Suppressor macrophage (primary cell): Measurements from ENCODE around the gene TOX3.

Experiments used
- DNase-seq, 4 experiments: peaks; one replicate each; pipeline ENCODE4 v3.0.0-alpha.2; 2020 to 2022

Gene TOX3

DNA sequence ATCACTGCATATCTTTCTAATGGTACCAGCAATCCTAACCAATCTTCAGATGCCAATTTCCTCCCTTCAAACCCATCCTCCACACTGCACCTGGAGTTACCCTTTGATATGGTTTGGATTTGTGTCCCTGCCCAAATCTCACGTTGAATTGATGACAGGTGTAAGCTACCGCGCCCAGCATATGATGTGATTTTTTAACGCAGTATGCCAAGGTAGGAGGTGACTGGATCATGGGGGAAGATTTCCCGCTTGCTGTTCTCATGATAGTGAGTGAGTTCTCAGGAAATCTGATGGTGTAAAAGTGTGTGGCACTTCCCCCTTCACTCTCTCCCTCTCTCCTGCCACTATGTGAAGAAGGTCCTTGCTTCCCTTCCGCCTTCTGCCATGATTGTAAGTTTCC, 57.0 kb downstream of the TOX3 start:
- DNase-seq = no peak

DNA sequence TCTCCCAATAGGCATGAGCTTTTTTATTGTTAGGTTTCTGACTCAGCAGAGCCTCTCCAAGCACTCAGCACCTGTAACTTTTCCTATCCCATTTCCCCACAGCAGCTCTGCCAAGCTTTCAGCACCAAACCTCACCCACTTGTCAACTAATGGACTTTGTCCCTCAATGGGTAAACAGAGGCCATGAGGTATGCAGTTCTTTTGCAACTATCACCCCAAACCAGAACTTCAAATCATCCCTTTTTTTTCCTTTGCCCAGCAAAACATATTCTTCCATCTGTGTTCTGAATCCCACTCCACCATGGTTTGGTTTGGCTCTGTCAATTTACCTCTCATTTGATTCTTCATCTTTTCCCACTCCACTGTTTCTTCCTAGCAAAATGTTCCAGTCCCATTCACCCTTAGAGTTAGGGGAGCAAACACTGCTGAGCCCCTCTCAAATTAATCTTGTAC, 58.1 kb downstream of the TOX3 start:
- no peak for DNase-seq

DNA sequence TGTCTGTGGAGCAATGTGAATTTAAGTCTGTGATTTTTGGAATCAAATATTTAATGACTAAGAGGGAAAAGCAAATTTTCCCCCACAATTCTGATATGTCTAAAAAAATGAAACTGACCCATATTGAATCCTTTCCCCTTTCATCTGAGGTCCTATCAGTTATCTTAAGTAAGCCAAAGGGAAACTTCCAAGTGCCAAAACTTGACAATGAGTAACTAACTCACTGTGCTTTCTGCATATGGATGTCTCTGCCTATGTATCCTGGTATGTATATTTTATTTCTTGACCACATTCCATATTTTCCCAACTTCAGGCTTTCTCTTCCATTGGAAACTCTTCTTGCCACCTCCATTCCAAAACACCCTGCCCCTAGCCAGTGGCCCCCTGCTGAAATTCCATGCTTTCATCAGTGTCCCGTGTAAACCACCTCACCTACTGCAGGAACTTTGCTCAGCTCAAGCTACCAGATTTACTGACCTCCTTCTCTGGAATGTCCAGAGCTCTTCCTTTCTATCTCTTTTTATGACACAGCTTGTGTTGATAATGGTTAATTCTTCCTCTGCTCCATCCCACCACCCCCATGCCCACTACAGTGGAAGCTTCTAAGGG, 59.0 kb downstream of the TOX3 start:
- no peak for DNase-seq

DNA sequence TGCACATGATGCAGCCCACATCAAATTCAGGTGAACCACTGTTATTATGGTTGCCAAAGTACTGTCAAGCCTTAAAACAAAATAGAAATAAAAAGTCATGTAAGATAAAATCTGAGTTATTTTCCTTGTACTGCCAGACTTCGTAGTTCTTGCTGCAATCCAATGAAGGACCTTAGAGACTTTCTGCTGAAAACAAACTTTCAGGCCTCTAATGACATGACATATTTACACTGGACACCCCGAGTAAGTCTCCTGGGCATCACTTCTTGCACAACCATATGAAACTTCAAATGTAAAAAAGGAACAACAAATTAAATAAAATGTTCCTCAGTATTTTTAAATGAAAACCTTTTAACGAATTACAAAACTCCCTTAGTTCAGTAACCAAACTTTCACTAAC, 66.7 kb downstream of the TOX3 start:
- DNase-seq = no peak

DNA sequence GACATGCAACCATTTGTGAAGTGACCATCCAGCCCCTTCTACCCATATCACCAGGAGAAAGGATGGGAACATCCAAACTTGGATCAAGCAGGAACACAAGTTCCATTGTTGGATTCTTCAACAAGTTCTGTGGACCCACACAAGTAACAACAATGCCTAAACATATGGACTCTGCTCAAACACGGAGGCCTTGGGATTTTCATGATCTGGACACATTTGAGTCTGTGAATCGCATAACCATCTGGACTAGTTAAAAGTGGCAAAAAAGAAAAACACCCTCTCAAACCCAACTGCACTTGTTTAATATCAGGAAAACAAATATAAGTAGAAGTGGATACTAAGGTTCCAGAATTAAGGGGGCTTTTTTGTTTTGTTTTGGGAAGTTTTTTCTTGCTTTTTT, 70.8 kb downstream of the TOX3 start:
- DNase-seq = no peak

DNA sequence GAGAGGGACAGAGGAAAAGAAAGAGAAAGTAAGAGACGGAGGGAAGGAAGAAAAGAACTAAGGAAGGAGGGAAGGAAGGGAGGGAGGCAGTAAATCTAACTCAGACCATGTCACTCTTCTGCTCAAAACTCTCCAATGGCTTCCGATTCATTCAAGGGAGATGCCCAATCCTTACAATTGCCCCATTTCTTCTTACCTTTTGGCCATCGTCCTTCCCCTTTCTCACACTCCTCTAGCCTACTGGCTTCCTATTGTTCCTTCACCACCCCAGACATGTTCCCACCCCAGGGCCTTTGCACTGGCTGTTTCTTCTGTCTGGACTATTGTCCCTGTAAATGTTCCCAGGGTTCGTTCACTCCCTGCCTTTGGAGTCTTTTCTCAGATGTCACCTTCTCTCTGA, 72.3 kb downstream of the TOX3 start:
- no peak for DNase-seq

DNA sequence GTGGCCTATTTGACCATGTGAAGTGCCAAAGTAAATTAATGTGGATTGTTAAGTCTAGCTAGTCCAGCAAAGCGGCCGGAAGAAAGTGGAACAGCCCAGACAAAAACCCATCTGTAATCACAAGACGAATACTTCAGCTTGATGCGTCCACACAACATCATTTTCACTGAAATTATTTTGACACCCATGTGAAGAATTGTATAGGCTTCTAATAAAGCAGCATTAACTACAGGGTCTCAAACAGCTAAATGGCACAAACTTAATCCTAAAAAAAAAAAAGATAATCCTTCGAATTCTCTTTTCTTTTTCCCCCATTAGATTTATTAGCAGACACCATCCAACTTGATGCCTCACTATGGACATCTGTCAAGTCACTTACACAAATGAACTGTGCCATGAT, 73.8 kb downstream of the TOX3 start:
- DNase-seq = no peak

DNA sequence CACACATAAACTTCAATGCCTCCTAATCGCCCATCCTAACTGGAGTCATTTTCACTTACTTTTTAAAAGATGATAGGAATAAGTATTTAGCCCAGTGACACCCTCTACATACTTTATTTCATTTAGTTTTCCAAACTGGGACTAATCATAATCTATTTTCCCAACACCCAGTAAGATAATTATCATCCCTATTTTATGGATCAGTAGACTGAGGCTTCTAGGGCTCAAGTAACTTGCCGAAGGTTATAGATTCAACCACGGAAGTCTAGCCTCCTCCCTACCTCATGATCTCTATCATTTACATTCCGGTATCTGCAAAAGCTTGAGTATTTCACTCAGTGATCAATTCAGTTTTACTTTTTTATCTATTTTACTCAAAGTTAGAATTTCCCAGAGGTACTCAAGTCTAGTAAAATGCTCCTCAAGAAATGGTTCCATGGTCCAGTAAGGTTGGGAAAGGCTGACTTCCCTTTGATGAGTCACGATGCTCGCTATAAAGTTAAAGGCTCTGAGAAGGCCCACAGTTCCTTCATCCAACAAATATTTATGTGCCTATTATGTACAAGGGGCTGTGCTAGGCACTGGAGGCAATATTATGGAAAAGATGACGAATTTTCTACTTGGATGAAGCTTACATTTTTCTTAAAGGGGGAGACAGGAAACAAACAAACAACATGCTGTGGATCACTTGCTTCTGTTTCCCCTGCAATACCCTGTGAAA, 75.1 kb downstream of the TOX3 start:
- DNase-seq = no peak

DNA sequence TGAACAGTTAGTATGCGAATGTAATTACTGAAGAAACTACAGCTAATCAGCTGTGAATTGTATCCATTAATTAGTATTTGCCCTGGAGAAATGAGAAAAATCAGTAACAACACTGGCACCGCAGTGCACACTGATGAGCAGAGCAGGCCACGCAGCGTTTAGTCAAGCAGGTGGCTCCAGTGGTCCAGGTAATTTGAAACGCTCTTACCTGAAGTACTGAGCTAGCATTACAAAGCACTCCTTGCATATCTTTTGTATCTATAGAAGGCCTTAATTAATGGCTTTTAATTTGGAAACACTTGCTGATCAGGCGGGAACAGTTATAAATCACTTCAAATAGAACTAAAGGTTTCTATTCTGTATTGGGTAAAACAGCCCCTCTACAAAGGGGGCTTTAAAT, 76.4 kb downstream of the TOX3 start:
- DNase-seq = no peak

DNA sequence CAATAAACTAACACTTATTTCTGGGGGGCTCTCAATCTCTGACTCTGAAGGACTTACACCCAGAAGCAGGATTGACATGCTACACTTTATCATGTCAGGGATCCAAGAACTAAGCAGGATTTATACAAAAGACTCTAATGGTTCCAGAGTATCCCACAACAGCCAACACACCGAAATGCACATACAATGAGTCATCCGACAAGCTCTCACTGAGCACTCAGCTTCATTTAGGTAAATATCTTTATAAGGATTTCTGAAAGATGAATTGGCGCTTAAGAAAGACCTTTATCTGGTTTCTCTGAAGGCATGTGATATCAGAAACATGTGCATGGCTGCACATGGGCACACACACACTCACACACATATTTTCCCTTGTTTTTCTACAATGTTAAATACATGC, 77.2 kb downstream of the TOX3 start:
- DNase-seq = no peak

DNA sequence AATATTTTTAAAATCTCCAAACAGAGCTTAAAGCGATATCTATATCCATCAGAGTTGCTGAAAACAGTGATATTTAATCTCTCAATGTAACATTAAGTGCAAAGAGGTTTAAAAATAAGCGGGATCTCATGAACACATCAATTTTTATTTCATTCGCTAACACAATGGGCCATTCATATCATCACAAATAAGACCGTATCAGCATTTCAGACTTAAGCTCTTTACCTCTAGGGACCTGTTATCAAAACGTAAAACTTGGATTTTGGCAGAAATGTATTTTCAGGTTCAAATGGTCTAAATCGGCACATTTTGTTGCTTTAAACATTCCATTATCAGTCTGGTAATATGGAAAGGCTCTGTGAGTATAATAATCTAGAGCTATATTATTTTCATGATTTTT, 77.9 kb downstream of the TOX3 start:
- no peak for DNase-seq

DNA sequence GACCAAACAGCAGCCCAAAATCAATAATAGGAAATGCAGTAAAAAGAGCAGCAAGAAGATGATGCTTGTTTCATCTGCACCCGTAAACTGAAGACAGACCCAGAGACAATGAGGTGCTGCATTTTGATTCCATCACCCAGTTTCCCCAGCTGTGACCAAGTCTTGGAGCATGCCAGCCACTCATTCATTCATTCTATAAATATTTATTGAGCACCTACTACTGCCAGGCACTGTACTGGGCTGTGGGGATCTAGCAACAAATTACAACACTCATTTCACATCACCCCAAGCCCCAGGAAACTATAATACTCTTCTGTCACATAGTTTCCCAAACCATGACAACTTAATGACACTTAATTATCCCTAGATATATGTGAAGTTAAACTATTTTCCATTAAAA, 79.2 kb downstream of the TOX3 start:
- DNase-seq = no peak

DNA sequence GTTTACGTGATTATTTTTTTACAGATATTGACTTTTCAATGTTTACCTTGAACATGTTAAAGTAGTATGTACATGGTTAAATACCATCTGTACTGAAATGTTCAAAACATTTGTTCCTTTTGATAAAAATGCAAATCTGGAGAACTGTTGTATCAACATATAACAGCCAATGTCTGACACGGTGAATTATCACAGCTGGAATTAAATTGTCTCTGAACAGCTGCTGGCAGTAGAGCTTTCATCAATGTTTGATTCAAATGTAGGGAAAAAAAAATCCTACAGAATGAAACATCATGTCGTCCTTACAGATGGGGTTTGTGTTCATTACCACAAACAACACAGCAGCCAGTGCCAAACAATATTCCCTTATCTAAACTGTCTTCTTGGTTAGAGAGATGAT, 79.9 kb downstream of the TOX3 start:
- DNase-seq = no peak

DNA sequence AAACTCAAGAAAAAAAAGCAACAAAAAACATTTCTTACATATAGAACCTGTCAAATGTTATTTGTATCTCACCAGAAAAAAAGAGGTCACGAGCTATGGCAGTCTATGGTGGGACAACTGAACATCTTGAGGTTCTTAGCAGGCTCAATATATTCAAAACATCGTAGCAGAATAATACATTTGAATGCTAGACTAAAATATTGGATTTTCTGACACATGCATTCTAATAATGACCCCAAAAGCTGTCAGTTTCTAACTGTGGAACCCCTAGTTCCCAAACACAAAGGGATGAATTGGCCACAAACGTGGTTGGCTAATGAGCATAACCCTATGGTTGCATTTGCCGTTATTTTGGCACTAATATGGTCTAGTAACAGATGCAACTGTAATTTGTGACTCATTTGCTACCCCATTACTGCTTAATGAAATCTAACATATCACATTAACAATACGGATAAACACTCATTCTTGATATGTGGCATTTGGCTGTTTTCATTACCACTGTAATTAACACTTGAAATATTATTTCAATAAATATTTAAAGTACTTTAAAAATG, 81.2 kb downstream of the TOX3 start:
- no peak for DNase-seq

DNA sequence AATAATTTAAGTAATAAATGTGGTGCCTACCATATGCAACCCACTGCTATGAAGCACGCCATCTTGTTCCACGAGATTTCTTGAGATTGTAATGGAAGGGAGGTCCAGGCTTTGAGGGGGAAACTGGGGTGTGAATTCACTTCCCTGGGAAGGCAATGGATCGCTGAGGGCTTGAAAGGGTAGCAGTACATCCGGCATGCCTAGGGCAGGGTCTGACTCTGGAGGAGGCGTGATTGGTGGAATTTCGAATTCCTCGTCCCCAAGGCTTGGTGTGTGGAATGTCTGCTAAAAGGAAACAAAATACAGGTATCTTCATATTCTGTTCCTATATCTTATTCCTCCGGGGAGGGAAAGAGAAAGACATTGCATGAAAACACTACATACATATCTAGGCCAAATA, 83.0 kb downstream of the TOX3 start:
- no peak for DNase-seq

DNA sequence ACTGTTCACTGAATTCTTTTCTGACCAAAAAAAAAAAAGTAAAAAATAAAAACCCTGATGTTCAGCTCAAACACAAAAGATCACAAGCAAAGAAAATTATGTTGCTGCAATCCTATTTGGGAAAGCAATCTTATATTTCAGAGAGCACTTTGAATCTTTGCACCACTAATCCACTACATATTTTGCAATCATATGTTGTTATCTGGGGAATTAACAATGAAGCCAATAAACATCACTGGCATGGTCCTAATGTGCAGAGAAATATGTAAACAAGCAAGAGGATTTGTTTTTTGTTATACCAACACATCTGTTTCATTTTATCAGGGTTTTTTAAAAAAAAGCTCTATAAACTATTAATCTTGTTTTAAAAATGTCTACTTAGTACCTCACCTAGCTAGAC, 84.1 kb downstream of the TOX3 start:
- DNase-seq = no peak

DNA sequence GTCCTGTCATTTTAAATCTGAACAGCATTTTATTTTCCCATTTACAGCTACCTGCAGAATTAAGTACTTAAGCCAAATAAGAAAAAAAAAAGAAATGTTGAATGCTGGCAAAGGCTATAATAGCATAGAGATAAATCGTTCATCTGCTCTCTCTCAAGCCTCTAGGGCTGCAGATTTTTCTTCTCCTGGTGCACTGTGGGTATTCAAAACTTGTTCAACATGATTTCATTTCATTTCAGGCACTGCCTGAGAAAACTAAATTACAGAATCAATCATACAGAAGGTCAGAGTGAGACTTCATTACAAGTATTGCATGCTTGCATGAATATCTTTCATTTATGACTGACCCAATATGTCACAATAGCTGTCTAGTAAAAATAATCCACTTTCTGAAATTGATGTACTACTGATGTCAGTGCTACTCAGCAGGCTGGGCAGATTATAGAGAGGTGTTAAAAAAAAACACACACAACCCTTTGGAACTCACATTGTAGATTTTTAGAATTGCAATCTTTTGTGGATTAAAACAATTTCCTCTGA, 86.2 kb downstream of the TOX3 start:
- DNase-seq = no peak

DNA sequence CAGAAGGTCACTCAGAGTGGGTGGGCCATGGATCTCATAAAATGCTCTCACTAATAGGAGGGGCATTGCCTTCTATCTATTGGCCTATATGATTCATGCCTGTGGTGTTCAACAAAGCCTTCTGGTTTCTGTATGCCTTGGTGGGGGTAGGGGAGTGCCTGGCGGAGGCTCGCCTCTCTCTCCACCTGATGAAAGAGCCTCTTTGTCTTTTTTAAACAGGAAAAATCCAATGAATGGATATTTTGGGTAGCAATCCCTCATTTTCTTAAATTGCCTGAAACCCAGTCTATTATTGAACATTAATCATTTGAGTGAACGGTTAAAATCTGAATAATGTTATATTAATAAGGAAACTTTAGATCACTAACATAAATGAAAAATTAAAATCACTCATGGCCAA, 90.6 kb downstream of the TOX3 start:
- DNase-seq = no peak

DNA sequence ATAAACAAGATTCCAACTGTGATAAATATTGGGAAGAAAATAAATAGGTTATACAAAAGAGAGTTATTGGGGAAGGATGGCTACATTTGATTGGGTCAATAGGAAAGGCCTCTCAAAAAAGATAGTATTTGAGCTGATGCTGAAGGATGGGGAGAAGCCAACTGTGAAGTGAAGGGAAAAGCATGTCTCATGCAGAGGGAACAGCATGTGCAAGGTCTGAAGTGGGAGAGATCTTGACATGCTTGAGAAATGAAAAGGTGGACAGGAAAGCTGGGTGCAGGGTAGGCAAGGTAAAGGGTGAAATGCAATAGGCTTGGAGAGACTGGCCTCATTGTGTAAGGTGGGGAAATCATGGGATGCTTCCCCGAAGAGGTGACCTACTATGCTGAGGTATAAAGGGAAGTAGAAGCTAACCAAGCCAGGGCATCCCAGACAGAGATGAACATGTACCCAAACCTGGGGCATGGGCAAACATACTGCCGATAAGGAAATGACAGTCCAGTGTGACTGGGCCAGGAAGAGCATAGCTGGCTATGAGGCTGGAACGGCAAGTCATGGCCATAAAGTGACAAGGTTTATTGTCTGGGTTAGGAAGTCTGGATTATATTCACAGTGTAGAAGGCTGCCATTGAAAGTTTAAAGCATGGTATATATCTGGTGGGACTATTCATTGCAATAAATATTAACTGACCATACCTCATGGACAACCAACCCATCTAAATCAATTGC, 91.2 kb downstream of the TOX3 start:
- DNase-seq = no peak

DNA sequence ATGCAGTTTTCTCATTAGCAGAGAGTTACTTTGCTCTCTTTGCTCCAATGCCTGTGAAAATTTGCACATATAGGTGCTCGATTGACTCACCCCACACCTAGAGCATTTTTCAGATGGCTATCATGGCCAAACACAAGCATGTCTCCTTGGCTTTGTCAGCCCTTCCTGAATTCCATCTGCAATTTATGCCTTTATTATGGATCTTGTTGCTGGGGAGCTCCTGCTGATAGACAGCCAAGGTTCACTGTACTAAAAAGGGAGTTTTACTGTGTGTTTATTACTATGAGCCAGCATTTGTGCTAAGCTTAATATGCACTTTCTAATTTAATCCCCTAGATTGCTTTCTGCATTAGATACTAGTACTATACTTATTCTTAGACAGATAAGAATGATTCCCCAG, 93.3 kb downstream of the TOX3 start:
- DNase-seq = no peak

DNA sequence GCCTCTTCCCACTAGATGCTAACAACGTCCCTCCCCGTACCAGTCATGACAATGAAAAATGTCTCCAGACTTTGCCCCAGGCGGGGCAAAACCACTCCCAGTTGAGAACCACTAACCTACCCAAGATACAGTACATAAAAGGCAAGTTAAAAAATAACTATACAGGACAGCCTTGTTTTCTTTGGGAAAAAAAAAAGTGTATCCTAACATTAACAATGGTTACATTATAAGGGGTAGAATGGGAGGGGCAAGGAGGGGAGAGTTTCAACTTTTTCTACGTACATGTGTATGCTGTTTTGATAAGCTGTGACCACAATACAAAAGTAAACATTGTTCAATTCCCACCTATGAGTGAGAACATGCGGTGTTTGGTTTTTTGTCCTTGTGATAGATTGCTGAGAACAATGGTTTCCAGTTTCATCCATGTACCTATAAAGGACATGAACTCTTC, 94.9 kb downstream of the TOX3 start:
- DNase-seq = no peak

DNA sequence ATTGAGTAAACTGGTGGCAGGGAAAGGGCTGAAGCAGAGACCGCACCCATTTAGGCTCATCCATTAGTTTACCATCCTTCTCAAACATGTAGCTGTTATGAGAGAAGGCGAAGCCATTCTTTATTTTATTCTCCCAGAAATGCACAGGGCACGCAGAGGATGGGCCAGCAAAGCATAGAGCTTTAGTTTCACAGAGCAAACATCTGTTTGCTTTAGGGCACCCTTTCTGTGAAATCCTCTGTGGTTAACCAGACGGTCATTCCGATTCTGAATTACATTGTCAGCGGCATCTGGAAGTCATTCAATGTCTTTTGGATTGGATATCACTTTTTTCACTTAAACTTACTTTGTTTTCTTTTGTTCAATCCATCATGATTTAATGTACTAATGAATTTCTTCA, 96.0 kb downstream of the TOX3 start:
- DNase-seq = no peak

DNA sequence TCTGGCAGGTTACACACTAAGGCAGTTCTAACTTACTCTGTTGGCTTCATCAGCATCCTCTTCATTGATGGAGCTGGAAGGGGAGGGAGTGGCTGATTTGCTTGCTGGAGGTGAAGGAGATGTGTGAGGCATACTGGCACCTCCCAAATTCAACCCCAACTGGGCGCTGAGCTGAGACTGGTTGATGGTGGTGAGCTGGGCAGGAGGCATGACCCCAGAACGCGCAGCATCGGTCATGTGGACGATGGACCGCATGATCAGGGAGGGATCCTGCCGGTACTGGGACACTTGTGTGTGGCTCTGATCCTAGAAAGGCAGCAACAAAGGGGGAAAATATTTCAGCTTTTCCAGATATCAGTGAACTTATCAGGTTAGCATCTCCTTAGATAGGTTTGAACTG, 96.7 kb downstream of the TOX3 start:
- DNase-seq = no peak

DNA sequence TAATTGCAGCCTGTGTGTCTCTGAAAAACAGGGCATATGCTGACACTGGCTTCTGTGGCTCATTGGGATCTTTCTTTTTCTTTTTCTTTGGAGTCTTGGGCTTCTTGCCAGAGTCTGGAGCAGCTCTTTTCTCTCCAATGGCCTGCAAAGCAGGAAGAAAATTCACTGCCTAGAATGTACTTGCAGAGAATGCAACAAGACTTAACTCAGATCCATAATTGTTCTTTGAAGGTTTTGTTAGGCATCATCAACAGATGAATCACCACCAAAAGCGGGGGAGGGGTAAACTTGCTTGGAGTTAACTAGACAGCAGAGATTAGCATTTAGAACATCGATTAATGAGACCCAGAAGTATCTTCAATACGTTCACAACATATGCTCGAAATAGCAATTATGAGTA, 100.9 kb downstream of the TOX3 start:
- DNase-seq = no peak
